Mesenchymal stem cell (in vitro differentiated cells and primary cell): ENCODE measurements around the gene RIMS4.

Experiments used
- DNase-seq: peaks from one replicate; pipeline ENCODE4 v3.0.0-alpha.2; 2013
- H2AFZ ChIP-seq: one replicate; pipeline ENCODE4 v1.6.1; 2013; ENCODE audit warnings: low read depth, mild to moderate bottlenecking, control low read depth, inconsistent platforms, low read length, moderate library complexity
- H2AK5ac ChIP-seq: 2 replicates; pipeline ENCODE4 v1.6.1; 2013; ENCODE audit warnings: low read length, moderate library complexity, mild to moderate bottlenecking, inconsistent platforms; ENCODE audit not compliant: severe bottlenecking
- H2BK120ac ChIP-seq: one replicate; pipeline ENCODE4 v1.6.1; 2013; ENCODE audit warnings: low read depth, mild to moderate bottlenecking, inconsistent platforms, low read length, moderate library complexity
- H2BK12ac ChIP-seq, 2 experiments: one replicate each; pipeline ENCODE4 v1.6.1; 2013; ENCODE audit warnings: inconsistent platforms in 2 of 2, low read length in 2 of 2, mild to moderate bottlenecking in 2 of 2, moderate library complexity in 2 of 2, control low read depth in 1 of 2
- H2BK15ac ChIP-seq: one replicate; pipeline ENCODE4 v1.6.1; 2013; ENCODE audit warnings: mild to moderate bottlenecking, low read depth, inconsistent platforms; ENCODE audit not compliant: poor library complexity, severe bottlenecking
- H2BK5ac ChIP-seq: 2 replicates; pipeline ENCODE4 v1.6.1; 2013; ENCODE audit warnings: low read depth, mild to moderate bottlenecking, low read length, control low read depth, inconsistent platforms; ENCODE audit not compliant: poor library complexity, severe bottlenecking
- H3K14ac ChIP-seq, 2 experiments: one replicate each; pipeline ENCODE4 v1.6.1; 2013; ENCODE audit warnings: inconsistent platforms in 2 of 2, low read length in 2 of 2, control low read depth in 1 of 2, mild to moderate bottlenecking in 1 of 2, moderate library complexity in 1 of 2
- H3K18ac ChIP-seq, 2 experiments: one replicate each; pipeline ENCODE4 v1.6.1; 2013; ENCODE audit warnings: inconsistent platforms in 2 of 2, low read length in 2 of 2, control low read depth in 1 of 2, low read depth in 1 of 2, mild to moderate bottlenecking in 1 of 2
- H3K23ac ChIP-seq, 2 experiments: one replicate each; pipeline ENCODE4 v1.6.1; 2013; ENCODE audit warnings: inconsistent platforms in 2 of 2, low read length in 2 of 2, mild to moderate bottlenecking in 2 of 2, moderate library complexity in 2 of 2, control low read depth in 1 of 2
- H3K27ac ChIP-seq: 2 replicates; pipeline ENCODE4 v1.5.1; 2013; ENCODE audit warnings: mild to moderate bottlenecking, moderate library complexity, low read length, control low read depth, inconsistent platforms; ENCODE audit not compliant: poor library complexity, severe bottlenecking
- H3K27me3 ChIP-seq, 2 experiments: 2 replicates each; pipeline versions ENCODE4 v1.6.1 to v1.7.0; 2013; ENCODE audit warnings: low read length in 2 of 2, mild to moderate bottlenecking in 2 of 2, moderate library complexity in 2 of 2, control low read depth in 1 of 2, inconsistent platforms in 1 of 2; ENCODE audit not compliant: control insufficient read depth in 1 of 2, insufficient read depth in 1 of 2
- H3K36me3 ChIP-seq, 2 experiments: 2 replicates each; pipeline versions ENCODE4 v1.6.1 to v1.7.0; 2013; ENCODE audit warnings: low read length in 2 of 2, control low read depth in 1 of 2, inconsistent platforms in 1 of 2, low read depth in 1 of 2, mild to moderate bottlenecking in 1 of 2; ENCODE audit not compliant: insufficient read depth in 2 of 2, control insufficient read depth in 1 of 2
- H3K4ac ChIP-seq, 2 experiments: one replicate each; pipeline ENCODE4 v1.6.1; 2013; ENCODE audit warnings: inconsistent platforms in 2 of 2, low read length in 2 of 2, mild to moderate bottlenecking in 2 of 2, moderate library complexity in 2 of 2, control low read depth in 1 of 2, low read depth in 1 of 2
- H3K4me1 ChIP-seq: 2 replicates; pipeline ENCODE4 v1.6.1; 2013; ENCODE audit warnings: low read depth, low read length, control low read depth; ENCODE audit not compliant: control insufficient read depth, insufficient read depth
- H3K4me2 ChIP-seq: 2 replicates; pipeline ENCODE4 v1.6.1; 2013; ENCODE audit warnings: low read length, mild to moderate bottlenecking, inconsistent platforms; ENCODE audit not compliant: poor library complexity, severe bottlenecking
- H3K4me3 ChIP-seq, 2 experiments: 2 replicates each; pipeline versions ENCODE4 v1.5.1 to v1.7.0; 2013; ENCODE audit warnings: low read length in 2 of 2, mild to moderate bottlenecking in 2 of 2, control low read depth in 1 of 2, low read depth in 1 of 2; ENCODE audit not compliant: insufficient read depth in 1 of 2
- H3K79me1 ChIP-seq: replicated peaks from 2 replicates; pipeline ENCODE4 v1.6.1; 2013; ENCODE audit warnings: mild to moderate bottlenecking, control low read depth, low read length, inconsistent platforms; ENCODE audit not compliant: poor library complexity, severe bottlenecking
- H3K9ac ChIP-seq: 2 replicates; pipeline ENCODE4 v1.7.0; 2013; ENCODE audit warnings: mild to moderate bottlenecking, low read length, moderate library complexity
- H3K9me3 ChIP-seq: 2 replicates; pipeline ENCODE4 v1.7.0; 2013; ENCODE audit warnings: mild to moderate bottlenecking, low read length; ENCODE audit not compliant: control insufficient read depth
- H4K8ac ChIP-seq: one replicate; pipeline ENCODE4 v1.6.1; 2013; ENCODE audit warnings: inconsistent platforms, mild to moderate bottlenecking, low read length, moderate library complexity
- H4K91ac ChIP-seq: one replicate; pipeline ENCODE4 v1.6.1; 2013; ENCODE audit warnings: mild to moderate bottlenecking, low read length, inconsistent platforms
- WGBS: methylation state at CpG from one replicate; pipeline ENCODE4 v1.1.7; 2013; ENCODE audit warnings: mixed read lengths; 5-methylcytosine and 5-hydroxymethylcytosine counted together

RIMS4 gene

GRCh38 chr20:44785768-44786167 lies 24.6 kb downstream of the RIMS4 start:
- Histone ChIP-seq H2BK15ac (no peak overlapping the region), H3K18ac (no peak overlapping the region), H3K4me3 (no peak overlapping the region), H3K4me1 (no peaks in the 10 kb centered on the region), H3K27me3 (peaks cover 46 to 88% of the 10 kb centered on the region in 2 experiments), H3K23ac (no peak overlapping the region), H2BK120ac (no peak overlapping the region), H2AFZ (no peak overlapping the region), H3K4me2 (no peak overlapping the region), H4K91ac (no peak overlapping the region), H2AK5ac (no peak overlapping the region), H3K14ac (no peak overlapping the region), H3K4ac (no peak overlapping the region), H3K9ac (no peak overlapping the region), H3K9me3 (no peaks in the 10 kb centered on the region), H4K8ac (no peak overlapping the region), H3K27ac (no peak overlapping the region), H3K79me1 (no peaks in the 10 kb centered on the region), H2BK12ac (no peak overlapping the region), H3K36me3 (no peaks in the 10 kb centered on the region), H2BK5ac (no peak overlapping the region)
- no CpG with 5 or more reads among the region's 1 CpG for WGBS
- no peak for DNase-seq

- H3K79me1 ChIP-seq = no peaks in the 10 kb centered on the region
- H3K4me2 ChIP-seq = no peak overlapping the region
- no peak for DNase-seq
- H3K9ac ChIP-seq = no peak overlapping the region
- no peak overlapping the region for H3K4me3 ChIP-seq
- H3K27me3 ChIP-seq = peaks cover 36 to 83% of the 10 kb centered on the region in 2 experiments
- H2BK5ac ChIP-seq = no peak overlapping the region
- H3K9me3 ChIP-seq = no peaks in the 10 kb centered on the region
- H3K4ac ChIP-seq = no peak overlapping the region
- H4K91ac ChIP-seq = no peak overlapping the region
- no peak overlapping the region for H2BK120ac ChIP-seq
- no peak overlapping the region for H2AK5ac ChIP-seq
- 54% methylated on average over 1 of the region's 1 CpG for WGBS
- H3K18ac ChIP-seq = no peak overlapping the region
- H3K4me1 ChIP-seq = no peaks in the 10 kb centered on the region
- no peak overlapping the region for H2BK15ac ChIP-seq
- H2BK12ac ChIP-seq = no peak overlapping the region
- no peak overlapping the region for H3K14ac ChIP-seq
- no peak overlapping the region for H4K8ac ChIP-seq
- H3K36me3 ChIP-seq = no peaks in the 10 kb centered on the region
- H3K23ac ChIP-seq = no peak overlapping the region
- H2AFZ ChIP-seq = no peak overlapping the region
- H3K27ac ChIP-seq = no peak overlapping the region
Measured at GRCh38 chr20:44784688-44785087, 25.7 kb downstream of the RIMS4 start.

GRCh38 chr20:44781791-44782190 lies 28.6 kb downstream of the RIMS4 start:
- no peak for DNase-seq
- 90% methylated on average over 3 of the region's 3 CpGs for WGBS
- no peak overlapping the region for H3K27ac ChIP-seq

GRCh38 chr20:44781118-44781517 lies 29.2 kb downstream of the RIMS4 start:
- H3K4me1 ChIP-seq = no peaks in the 10 kb centered on the region
- H3K4me3 ChIP-seq = no peak overlapping the region
- H3K18ac ChIP-seq = no peak overlapping the region
- no peak overlapping the region for H3K4ac ChIP-seq
- no peak overlapping the region for H2BK120ac ChIP-seq
- no peak overlapping the region for H3K9ac ChIP-seq
- no peak overlapping the region for H2AFZ ChIP-seq
- H2BK15ac ChIP-seq = no peak overlapping the region
- WGBS = 73% methylated on average over 2 of the region's 3 CpGs
- peaks cover 14 to 58% of the 10 kb centered on the region in 2 experiments for H3K27me3 ChIP-seq
- no peak overlapping the region for H2BK12ac ChIP-seq
- no peak for DNase-seq
- H4K91ac ChIP-seq = no peak overlapping the region
- no peak overlapping the region for H3K4me2 ChIP-seq
- no peak overlapping the region for H2BK5ac ChIP-seq
- no peaks in the 10 kb centered on the region for H3K79me1 ChIP-seq
- H2AK5ac ChIP-seq = no peak overlapping the region
- H3K36me3 ChIP-seq = no peaks in the 10 kb centered on the region
- no peaks in the 10 kb centered on the region for H3K9me3 ChIP-seq
- H3K23ac ChIP-seq = no peak overlapping the region
- no peak overlapping the region for H3K27ac ChIP-seq
- no peak overlapping the region for H4K8ac ChIP-seq
- no peak overlapping the region for H3K14ac ChIP-seq

More at GRCh38 chr20:44781791-44782190, 28.6 kb downstream of the RIMS4 start:
- no peak overlapping the region for H2BK12ac ChIP-seq
- H4K8ac ChIP-seq = no peak overlapping the region
- H3K23ac ChIP-seq = no peak overlapping the region
- H2AK5ac ChIP-seq = no peak overlapping the region
- no peaks in the 10 kb centered on the region for H3K9me3 ChIP-seq
- H3K4me3 ChIP-seq = no peak overlapping the region
- no peak overlapping the region for H4K91ac ChIP-seq
- H3K4ac ChIP-seq = no peak overlapping the region
- no peak overlapping the region for H3K18ac ChIP-seq
- no peak overlapping the region for H3K14ac ChIP-seq
- H2AFZ ChIP-seq = no peak overlapping the region
- no peaks in the 10 kb centered on the region for H3K79me1 ChIP-seq
- no peak overlapping the region for H3K4me2 ChIP-seq
- H2BK15ac ChIP-seq = no peak overlapping the region
- H3K4me1 ChIP-seq = no peaks in the 10 kb centered on the region
- H3K27me3 ChIP-seq = peaks cover 19 to 58% of the 10 kb centered on the region in 2 experiments
- H2BK120ac ChIP-seq = no peak overlapping the region
- H3K36me3 ChIP-seq = no peaks in the 10 kb centered on the region
- H2BK5ac ChIP-seq = no peak overlapping the region
- H3K9ac ChIP-seq = no peak overlapping the region
